AG09309 (cell line): ENCODE results near the gene EXOC6B.

ENCODE experiments used
- DNase-seq: peaks from one replicate; pipeline ENCODE4 v3.0.0-alpha.2; 2010; ENCODE audit warnings: low read depth
- H3K4me3 ChIP-seq: 2 replicates; pipeline ENCODE4 v1.5.1; 2011; ENCODE audit warnings: mild to moderate bottlenecking, low read depth, low read length, moderate library complexity; ENCODE audit not compliant: control insufficient read depth
- CTCF ChIP-seq: IDR thresholded peaks from 2 replicates; pipeline ENCODE4 v1.5.1; 2011; ENCODE audit warnings: mild to moderate bottlenecking, low read depth, low read length, inconsistent platforms; ENCODE audit not compliant: insufficient read depth, control insufficient read depth; ENCODE audit errors: missing control alignments

Gene EXOC6B

GRCh38 chr2:72128059-72128842, 697.6 kb downstream of the EXOC6B start:
- no peak overlapping the region for H3K4me3 ChIP-seq
- no peak for DNase-seq
- TF ChIP-seq CTCF, result no peak

- DNase-seq, result no peak
- no peak for TF ChIP-seq CTCF
- H3K4me3 ChIP-seq, result no peak overlapping the region
Observed at GRCh38 chr2:72127401-72128058, 698.3 kb downstream of the EXOC6B start.

GRCh38 chr2:72126186-72127100, 699.4 kb downstream of the EXOC6B start:
- DNase-seq, result no peak
- TF ChIP-seq CTCF, result no peak
- no peak overlapping the region for H3K4me3 ChIP-seq
